A673 (cell line): Measurements from ENCODE around the gene TMEM18. TPM values are rescaled to one million over a fixed set of nuclear protein-coding genes. Genes with fewer than 3 reads are reported as not detected.

Source experiments
- BruUV-seq: library from RNA; stranded (reverse); fragments of 400-500 nt; replicated peaks from 2 replicates; lab custom pipeline; 2021; lab: Mats Ljungman, UMichigan
- CTCF ChIA-PET: fragments of 300-600 bp; sonication (Branson Sonifier 250); formaldehyde crosslinking; loops from one replicate; lab custom pipeline; 2022; ENCODE audit warnings: antibody characterized with exemption; lab: Charles Lee
- POLR2A ChIA-PET: fragments of 300-600 bp; sonication (Branson Sonifier 250); formaldehyde crosslinking; loops from one replicate; lab custom pipeline; 2022; ENCODE audit warnings: antibody characterized with exemption; ENCODE audit not compliant: low non-redundant PET; lab: Charles Lee
- DNase-seq: peaks from one replicate; pipeline ENCODE4 v3.0.0-alpha.2; 2015; ENCODE audit warnings: low spot score
- H3K27ac ChIP-seq: fragments of 200-600 bp; sonication (generic); 2 replicates; pipeline ENCODE4 v1.5.1; 2016; ENCODE audit warnings: mixed run types, low read depth, mild to moderate bottlenecking, mixed read lengths, antibody characterized with exemption, low read length; ENCODE audit not compliant: poor library complexity, severe bottlenecking
- H3K27me3 ChIP-seq: fragments of 200-600 bp; sonication (generic); replicated peaks from 2 replicates; pipeline ENCODE4 v1.6.1; 2017; ENCODE audit warnings: mixed run types, low read depth, mild to moderate bottlenecking, mixed read lengths, antibody characterized with exemption, low read length; ENCODE audit not compliant: insufficient read depth, poor library complexity
- H3K36me3 ChIP-seq: fragments of 200-600 bp; sonication (generic); 2 replicates; pipeline ENCODE4 v1.6.1; 2016; ENCODE audit warnings: mixed run types, mild to moderate bottlenecking, mixed read lengths, antibody characterized with exemption, low read length; ENCODE audit not compliant: insufficient read depth, poor library complexity, severe bottlenecking
- H3K4me1 ChIP-seq: fragments of 200-600 bp; sonication (generic); 2 replicates; pipeline ENCODE4 v1.6.1; 2017; ENCODE audit warnings: mixed run types, mild to moderate bottlenecking, mixed read lengths, antibody characterized with exemption, low read length; ENCODE audit not compliant: insufficient read depth, poor library complexity, severe bottlenecking
- H3K4me3 ChIP-seq: fragments of 200-600 bp; sonication (generic); 2 replicates; pipeline ENCODE4 v1.5.1; 2016; ENCODE audit warnings: low read depth, mixed run types, mild to moderate bottlenecking, mixed read lengths, low read length; ENCODE audit not compliant: poor library complexity, severe bottlenecking
- H3K9me3 ChIP-seq: fragments of 200-600 bp; sonication (generic); 2 replicates; pipeline ENCODE4 v1.6.1; 2016; ENCODE audit warnings: mixed run types, low read depth, mild to moderate bottlenecking, mixed read lengths, antibody characterized with exemption, low read length; ENCODE audit not compliant: poor library complexity, severe bottlenecking
- CTCF ChIP-seq: fragments of 300-800, 200-600 bp; sonication (generic); conservative IDR thresholded peaks from 2 replicates; pipeline ENCODE4 v1.5.1; 2017; ENCODE audit warnings: low read depth, mild to moderate bottlenecking, antibody characterized with exemption, low read length, moderate library complexity, mixed read lengths
- EZH2 ChIP-seq: fragments of 200-600 bp; sonication (generic); IDR thresholded peaks from 2 replicates; pipeline ENCODE4 v1.6.1; 2017; ENCODE audit warnings: borderline replicate concordance, low read depth, mild to moderate bottlenecking, mixed read lengths, antibody characterized with exemption, low read length; ENCODE audit not compliant: poor library complexity, severe bottlenecking
- intact Hi-C: fragments of 100-400 bp; cut with micrococcal nuclease; formaldehyde crosslinking; loops from one replicate; pipeline ENCODE4 v1.10.0; 2022; ENCODE audit not compliant: unreplicated experiment
- total RNA-seq: library from RNA; stranded (reverse); gene quantifications from 2 replicates; pipeline ENCODE4 v1.2.3, GENCODE V29; 2021

TMEM18 gene
- total RNA-seq, 1 experiment from 2014 or later: 29.0 TPM

GRCh38 chr2:664063-664462, 13.1 kb downstream of the TMEM18 start:
- no TSS peak for BruUV-seq
- peaks cover 26% of the 10 kb centered on the region for H3K36me3 ChIP-seq
- ChIA-PET CTCF (no interaction called here), POLR2A (no interaction called here)
- DNase-seq: no peak
- TF ChIP-seq CTCF (no peak), EZH2 (no peak)
- intact Hi-C loops: no loop called here
- H3K27me3 ChIP-seq: no peaks in the 10 kb centered on the region
- H3K9me3 ChIP-seq: peaks cover 6% of the 10 kb centered on the region
- H3K4me3 ChIP-seq: no peak overlapping the region
- H3K4me1 ChIP-seq: no peaks in the 10 kb centered on the region
- no peak overlapping the region for H3K27ac ChIP-seq

- Histone ChIP-seq H3K27ac (no peak overlapping the region), H3K4me1 (no peaks in the 10 kb centered on the region), H3K36me3 (peaks cover 21% of the 10 kb centered on the region), H3K4me3 (no peak overlapping the region), H3K27me3 (no peaks in the 10 kb centered on the region), H3K9me3 (peaks cover 6% of the 10 kb centered on the region)
- ChIA-PET CTCF (no interaction called here), POLR2A (no interaction called here)
- BruUV-seq: no TSS peak
- TF ChIP-seq CTCF (no peak), EZH2 (no peak)
- no peak for DNase-seq
- intact Hi-C loops: no loop called here
Observed at GRCh38 chr2:663221-663620, 14.0 kb downstream of the TMEM18 start.

GRCh38 chr2:661360-661635, 15.9 kb downstream of the TMEM18 start:
- Histone ChIP-seq H3K4me1 (no peaks in the 10 kb centered on the region), H3K4me3 (no peak overlapping the region), H3K9me3 (peaks cover 5% of the 10 kb centered on the region), H3K36me3 (peaks cover 7% of the 10 kb centered on the region), H3K27ac (no peak overlapping the region), H3K27me3 (no peaks in the 10 kb centered on the region)
- POLR2A ChIA-PET: no interaction called here
- CTCF ChIA-PET: no interaction called here
- BruUV-seq: no TSS peak
- DNase-seq: no peak
- intact Hi-C loops: no loop called here
- TF ChIP-seq CTCF (no peak), EZH2 (no peak)
